ENCODE data around the gene BCL6B.
"Not testable (repeated sequence)": the region's sequence is repeated elsewhere in the genome, so short reads cannot be mapped to it uniquely, and the experiment has no call there.

The BCL6B gene

DNA sequence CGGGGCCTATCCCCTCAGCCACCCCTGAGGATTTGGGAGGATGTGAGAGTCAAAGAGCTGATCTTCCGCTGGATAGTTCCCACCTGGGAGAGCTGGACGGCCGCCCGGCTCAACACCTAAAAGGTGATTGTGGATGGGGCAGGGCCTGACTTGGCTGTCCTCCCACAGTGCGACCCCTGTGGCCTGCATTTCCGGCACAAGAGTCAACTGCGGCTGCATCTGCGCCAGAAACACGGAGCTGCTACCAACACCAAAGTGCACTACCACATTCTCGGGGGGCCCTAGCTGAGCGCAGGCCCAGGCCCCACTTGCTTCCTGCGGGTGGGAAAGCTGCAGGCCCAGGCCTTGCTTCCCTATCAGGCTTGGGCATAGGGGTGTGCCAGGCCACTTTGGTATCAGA lies 4.5 kb downstream of the BCL6B start:
- DNase-seq (ENCODE audit: low read depth): no peak

DNA sequence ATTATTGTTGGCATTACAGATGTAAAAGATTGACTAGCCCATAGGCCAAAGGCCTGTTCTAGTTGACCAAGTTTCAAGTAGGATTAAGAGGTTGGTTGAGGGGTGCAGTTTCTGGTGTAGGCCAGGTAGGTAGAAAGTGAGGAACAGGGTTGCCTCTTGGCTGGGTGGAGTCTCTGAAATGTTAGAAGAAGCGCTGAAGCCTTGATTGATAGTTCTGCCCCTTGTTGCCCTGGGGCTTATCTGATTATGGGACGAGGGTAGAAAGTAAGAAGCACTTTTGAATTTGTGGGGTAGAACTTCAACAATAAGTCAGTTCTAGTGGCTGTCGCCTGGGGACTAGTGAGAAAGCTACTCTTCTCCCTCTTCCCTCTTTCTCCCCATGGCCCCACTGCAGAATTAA lies 6.2 kb downstream of the BCL6B start:
- DNase-seq (ENCODE audit: low read depth): no peak

DNA sequence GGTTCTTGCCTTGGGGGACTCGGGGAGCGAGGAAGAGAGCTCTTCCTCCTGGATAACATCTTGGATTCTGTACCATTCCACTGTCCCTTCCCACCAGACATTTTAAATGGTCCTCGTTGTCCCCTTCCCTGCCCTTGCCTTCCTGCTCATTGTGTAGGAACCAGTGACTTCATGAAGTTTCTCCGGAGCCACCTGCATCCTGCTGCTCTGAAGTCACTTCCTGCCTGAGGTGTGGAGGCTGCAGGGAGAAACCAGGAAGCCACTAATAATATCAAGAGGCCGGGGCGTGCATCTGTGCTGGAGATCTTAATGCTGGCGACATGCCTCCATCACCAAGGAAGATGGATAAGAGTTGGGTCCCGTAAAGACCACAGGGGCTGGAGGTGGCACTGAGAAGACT lies 6.8 kb downstream of the BCL6B start:
- no peak for DNase-seq (ENCODE audit: low read depth)

DNA sequence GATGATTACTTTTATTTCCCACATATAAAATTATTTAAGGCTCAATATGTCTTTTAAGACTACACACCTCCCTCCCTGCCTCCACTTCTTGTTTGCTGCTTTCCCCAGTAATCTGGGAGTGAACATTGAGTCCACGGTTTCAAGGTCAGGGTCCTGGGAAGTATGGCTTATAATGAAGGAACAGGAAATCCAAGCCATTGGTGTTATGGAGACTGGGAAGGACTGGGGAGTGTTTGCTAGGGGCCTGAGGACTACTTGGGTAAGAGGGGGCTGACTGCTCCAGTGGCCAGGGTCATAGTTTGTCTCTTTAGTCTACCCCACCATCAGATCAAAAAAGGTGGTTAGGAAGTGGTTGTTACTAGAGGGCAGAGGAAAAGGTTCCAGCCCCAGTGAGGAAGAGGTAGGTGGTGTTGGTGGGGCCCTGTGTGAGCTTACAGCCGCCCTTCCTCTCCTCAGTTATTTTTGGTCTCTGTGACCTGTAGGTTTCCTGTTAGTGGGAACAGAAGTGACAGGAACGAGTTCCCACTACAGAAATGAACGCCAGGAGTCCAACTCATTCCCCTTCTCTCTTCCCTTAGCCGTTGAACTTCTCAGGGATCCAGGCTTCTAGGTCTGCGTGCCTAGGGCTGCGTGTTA lies 12.2 kb downstream of the BCL6B start:
- no peak for DNase-seq (ENCODE audit: low read depth)

DNA sequence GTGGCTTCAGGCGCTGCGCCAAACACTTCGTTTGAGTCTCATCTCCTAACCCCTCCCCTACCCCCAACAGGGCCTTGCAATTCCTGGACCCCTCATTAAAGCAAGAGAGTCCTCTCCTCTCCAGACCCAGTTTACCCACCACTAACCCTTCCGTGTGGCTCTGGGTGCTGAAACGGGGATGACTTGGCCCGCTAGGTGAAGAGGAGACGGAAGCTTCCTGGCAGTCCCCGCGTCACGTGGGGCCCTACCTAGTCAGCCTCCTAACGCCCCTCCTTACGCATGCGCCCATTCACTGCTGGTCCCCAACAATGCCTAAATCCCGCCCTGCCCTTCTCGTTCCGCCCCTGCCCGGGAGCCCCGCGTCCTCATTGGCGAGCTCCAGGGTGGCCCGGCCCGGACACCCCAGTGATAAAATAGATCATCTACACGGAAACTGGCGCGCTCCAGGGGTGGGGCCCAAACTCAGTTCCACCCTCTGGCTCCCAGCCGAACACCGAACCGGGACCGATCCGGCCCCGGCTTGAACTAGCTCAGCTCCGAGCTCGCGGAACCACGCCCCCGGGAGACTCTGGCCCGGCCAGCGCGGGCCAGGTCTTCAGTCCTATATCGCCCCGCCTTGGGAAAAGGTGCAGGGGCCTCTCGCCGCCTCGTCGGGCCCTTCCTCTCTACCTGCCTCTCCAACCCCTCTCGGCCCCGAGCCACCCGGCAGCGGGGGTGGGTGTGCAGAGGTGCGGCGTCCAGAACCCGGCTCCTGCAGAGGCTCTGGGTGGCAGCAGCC lies 12.9 kb downstream of the BCL6B start, which contains the start of gene SLC16A13:
Gene SLC16A13, plus strand, starts transcription at position 425 of the 778 bp plus-strand sequence. CDS start 368 bp downstream, outside the sequence.
- peak; percentile 96 for DNase-seq (ENCODE audit: low read depth)

DNA sequence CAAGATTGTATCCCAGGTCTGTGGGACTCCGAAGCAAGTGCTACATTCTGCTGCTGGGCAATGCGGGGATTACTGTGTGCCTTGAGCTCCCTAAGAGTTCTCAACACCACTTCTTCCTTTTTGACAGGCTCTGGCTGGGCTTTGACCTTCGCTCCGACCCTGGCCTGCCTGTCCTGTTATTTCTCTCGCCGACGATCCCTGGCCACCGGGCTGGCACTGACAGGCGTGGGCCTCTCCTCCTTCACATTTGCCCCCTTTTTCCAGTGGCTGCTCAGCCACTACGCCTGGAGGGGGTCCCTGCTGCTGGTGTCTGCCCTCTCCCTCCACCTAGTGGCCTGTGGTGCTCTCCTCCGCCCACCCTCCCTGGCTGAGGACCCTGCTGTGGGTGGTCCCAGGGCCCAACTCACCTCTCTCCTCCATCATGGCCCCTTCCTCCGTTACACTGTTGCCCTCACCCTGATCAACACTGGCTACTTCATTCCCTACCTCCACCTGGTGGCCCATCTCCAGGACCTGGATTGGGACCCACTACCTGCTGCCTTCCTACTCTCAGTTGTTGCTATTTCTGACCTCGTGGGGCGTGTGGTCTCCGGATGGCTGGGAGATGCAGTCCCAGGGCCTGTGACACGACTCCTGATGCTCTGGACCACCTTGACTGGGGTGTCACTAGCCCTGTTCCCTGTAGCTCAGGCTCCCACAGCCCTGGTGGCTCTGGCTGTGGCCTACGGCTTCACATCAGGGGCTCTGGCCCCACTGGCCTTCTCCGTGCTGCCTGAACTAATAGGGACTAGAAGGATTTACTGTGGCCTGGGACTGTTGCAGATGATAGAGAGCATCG lies 15.4 kb downstream of the BCL6B start:
- no peak for DNase-seq (ENCODE audit: low read depth)

DNA sequence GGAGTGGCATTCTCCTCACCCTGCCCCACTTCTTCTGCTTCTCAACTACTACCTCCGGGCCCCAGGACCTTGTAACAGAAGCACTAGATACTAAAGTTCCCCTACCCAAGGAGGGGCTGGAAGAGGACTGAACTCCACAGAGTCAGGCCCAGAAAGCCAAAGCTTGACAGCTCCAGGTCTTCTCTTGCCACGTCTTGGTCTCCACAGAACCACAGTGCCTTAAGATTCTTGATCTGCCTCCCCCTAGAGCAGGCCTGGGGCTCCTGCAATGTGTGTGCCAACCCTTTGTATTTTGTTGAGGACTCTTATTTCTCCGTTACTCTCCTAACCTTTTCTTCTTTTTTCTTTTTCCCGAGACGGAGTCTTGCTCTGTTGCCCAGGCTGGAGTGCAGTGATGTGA lies 17.0 kb downstream of the BCL6B start:
- DNase-seq (ENCODE audit: low read depth): no peak

DNA sequence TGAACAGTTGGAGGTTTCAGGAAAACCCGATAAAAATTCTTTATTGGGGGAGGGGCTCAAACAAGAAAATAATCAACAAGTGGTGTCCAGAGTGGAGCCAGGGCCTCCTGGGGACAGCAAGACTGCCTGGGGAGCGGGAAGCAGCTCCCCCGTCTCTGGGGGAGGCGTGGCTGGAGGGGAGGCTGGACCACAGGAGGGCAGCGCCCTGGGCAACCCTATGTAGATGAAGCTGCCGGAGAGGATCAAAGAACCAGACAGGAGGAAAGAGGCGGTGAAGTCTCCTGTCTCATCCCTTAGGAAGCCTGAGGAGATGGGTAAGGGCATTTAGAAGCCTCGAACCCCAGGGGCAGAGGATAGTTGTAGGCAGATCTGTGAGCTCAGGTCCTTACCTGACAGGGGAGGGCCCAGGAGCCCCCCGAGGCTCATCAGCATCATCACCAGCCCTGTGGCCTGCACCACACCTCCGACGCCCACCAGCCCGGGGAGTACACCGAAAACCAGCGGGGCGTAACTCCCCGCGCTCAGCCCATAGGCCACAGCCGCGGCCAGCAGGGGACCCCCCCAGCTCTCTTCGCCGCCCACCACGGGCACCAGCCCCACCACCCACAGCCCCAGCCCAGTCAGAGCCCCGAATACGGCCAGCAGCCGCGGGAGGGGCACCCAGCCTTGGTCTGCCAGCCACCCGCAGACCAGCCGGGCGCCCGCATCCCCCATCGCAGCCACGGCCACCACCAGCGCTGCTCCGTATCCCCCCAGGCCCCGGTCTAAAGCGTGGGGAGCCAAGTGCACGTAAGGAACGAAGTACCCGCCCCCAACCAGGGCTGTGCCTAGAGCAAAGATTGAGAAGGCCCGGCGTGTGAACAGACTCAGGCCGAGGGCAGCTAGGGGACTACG lies 19.0 kb downstream of the BCL6B start:
- no peak for DNase-seq (ENCODE audit: low read depth)

DNA sequence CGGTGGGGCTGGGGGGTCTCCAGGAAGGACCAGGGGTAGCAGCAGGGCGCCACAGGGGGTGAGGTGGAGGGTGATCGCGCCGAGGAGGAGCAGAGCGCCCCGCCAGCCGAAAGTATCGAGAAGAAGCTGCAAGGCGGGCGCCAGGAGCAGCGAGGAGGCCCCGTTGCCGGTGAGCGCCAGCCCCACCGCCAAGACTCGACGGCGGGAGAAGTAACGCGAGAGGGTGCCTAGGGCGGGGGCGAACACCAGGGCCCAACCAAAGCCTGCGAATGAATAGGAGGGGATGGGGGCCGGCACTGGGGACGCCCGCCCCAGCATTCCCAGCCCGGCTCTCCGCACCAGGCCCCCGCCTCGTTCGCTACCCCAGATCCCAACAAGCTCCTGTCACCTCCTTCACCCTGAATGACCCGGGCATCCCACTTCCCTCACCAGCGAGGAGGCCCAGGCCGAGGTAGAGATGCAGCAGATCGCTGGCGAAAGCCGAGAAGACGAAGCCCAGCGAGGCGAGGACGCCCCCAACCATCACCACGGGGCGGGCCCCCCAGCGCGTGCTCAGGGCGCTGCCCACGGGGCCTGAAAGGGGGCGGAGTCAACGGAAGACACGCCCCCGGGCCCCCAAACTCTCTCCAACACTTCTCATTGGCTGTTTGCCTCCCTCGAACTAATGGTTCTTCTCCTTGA lies 19.8 kb downstream of the BCL6B start:
- no peak for DNase-seq (ENCODE audit: low read depth)

DNA sequence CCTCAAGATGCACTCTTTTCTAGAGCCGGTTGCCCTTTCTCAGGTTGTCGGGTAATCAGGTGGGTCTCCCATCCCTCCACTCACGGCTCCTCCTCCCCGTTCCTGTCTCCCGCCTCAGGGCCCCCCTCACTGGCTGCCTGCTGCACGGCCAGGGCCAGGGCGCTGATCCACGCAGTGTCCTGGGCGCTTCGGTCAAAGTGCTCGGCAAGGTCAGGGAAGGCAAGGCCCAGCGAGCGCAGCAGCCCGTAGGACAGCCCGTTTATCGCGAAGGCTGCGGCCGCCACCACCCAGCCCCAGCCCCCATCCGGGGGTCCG lies 20.3 kb downstream of the BCL6B start:
- no peak for DNase-seq (ENCODE audit: low read depth)

DNA sequence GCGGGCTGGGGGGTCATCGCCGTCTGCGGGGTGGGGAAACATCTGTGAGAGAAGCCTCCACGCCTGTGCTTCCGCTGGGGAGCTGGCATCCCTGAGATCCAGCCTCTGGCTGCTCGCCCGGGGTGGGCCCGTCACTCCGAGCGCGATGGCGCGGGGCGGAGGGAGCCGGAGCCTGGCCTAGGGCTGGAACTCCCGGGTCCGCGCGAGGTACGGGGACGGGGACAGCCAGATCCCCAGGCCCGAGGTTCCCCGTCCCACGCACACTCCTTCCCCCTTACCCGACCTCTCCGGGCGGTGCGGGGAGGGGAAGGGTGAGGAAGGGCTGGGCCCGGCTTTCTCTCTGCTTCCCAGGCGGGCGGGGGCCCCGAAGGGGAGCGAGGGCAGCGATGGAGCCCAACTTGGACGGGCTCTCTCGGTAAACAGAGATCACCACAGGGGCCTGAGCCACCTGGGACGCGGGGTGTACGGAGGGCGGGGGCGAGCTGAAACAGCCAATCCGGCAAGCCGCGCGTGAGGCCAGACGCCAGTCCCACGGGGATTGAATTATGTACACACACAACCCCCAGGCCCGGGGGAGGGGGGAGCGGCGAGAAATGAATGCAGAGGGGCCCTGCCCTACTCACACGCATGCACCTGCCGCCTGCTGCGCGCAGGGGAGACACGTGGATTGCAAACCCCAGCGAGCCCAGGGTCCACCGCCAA lies 20.8 kb downstream of the BCL6B start, which contains the start of gene SLC16A11:
Gene SLC16A11, minus strand, starts transcription at position 596 of the 702 bp plus-strand sequence. Its CDS starts 579 bp downstream, at position 17.
- no peak for DNase-seq (ENCODE audit: low read depth)

DNA sequence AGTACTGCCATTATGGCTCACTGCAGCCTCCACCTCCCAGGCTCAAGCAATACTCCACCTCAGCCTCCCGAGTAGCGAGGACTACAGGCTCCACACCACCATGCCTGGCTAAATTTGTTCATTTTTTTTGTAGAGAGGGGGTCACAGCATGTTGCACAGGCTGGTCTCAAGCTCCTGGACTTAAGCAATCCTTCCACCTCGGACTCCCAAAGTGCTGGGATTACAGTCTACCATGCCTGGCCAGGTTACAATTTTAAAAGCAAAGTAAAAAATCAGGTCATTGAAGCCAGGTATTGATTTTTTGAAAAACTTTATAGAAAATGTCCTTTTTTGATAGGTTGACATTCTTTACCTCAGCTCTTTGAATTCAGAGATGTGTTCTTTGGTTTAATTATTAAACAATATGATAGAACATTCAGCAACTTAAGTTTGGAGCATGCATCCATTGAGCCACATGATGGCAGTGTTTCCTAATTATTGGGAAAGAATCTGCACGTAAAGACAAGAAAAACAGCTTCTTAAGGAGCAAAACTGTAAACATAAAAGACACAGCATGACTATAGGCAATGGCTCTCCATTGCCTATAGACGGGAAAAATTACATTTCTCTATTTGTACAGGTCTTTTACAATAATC lies 22.8 kb downstream of the BCL6B start:
- no peak for DNase-seq (ENCODE audit: low read depth)

DNA sequence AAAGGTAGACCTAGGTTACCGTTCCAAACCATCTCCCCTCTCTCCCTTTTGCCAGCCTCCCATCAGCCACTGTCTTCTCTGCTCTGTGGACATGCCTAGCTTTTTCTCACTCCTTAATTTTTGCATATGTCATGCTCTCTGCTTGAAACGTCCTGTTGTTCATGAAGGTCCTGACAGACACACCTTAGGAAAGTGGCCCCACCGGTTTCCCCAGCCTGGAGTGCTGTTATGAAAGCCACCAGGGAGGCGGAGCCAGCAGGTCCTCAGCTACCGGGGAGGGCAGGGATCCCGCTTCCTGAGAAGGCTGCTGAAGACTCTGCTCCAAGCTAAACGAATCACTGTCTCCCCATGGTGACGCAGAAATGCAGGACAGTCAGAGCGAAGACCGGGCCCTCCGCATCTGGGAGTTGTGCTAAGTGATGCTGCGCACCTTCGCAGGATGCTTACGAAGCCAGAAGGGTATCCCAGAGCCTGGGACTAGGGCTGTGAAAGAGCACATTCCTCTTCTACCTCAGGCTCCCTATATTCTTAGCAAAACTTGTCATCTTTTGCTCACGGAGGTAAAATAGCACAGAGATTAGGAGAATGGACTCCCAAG lies 23.4 kb downstream of the BCL6B start:
- DNase-seq (ENCODE audit: low read depth): no peak

DNA sequence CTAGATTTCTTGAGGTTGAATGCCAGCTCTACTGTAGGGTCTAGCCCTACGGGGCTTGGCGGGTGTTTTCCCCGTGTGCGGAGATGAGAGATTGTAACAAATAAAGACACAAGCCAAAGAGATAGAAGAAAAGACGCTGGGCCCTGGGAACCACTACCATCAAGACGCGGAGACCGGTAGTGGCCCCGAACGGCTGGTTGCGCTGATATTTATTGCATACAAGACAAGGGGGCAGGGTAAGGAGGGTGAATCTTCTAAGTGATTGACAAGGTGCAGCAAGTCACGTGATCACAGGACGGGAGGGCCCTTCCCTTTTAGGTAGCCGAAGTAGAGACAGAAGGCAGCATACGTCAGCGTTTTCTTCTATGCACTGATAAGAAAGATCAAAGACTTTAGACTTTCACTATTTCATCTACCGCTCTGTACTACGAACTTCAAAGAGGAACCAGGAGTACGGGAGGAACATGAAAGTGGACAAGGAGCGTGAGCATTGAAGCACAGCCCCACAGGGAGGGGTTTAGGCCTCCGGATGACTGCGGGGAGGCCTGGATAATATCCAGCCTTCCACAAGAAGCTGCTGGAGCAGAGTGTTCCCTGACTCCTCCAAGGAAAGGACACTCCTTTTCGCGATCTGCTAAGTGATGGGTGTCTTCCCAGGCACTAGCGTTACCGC lies 24.0 kb downstream of the BCL6B start:
- DNase-seq (ENCODE audit: low read depth): not testable (repeated sequence)

DNA sequence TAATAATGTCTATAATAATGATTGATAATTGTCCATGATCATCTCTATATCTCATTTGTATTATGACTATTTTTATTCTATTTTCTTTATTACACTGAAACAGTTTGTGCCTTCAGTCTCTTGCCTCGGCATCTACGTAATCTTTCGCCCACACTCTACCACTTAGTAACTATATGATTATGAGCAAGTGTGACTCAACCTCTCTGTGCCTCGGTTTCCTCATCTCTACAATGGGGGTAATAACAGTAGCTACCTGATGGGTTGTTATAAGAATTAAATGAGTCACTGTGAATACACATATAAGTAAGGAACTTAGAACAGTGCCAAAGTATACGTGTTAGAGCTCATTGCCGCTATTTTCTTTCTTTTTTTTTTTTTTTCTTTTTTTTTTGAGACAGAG lies 24.7 kb downstream of the BCL6B start:
- DNase-seq (ENCODE audit: low read depth): no peak

DNA sequence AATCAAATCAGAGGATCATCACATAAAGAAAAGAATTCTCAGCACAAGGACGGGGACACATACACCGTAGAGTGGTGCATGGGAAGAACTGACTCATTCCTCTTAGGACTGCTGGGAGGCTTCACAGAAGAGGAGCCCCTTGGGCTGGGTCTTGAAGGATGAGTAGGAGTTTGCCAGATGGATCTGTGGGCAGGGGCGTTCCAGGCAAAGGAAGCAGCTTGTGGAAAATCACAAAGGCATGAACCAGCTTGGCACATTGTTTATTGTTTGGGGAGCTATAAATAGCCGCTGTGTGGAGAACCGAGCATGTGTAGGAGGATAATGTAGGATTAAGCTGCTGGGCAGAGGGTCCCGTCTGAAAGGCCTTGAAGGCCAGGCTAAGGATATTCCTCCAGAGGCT lies 26.1 kb downstream of the BCL6B start:
- DNase-seq (ENCODE audit: low read depth): no peak

DNA sequence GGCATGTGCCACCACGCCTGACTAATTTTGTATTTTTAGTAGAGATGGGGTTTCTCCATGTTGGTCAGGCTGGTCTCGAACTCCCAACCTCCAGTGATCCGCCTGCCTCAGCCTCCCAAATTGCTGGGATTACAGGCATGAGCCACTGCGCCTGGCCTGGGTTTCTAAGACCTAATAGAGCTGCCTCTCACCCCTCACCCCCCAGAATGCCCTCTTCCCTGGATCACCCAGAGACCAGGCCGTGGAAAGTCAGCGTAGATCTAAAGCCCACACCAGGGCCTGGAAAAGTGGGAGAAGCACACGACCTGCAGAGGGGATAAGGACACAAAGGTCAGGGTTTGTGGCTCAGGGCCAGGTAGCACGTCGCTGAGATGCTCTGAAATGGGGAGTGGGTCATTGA lies 27.7 kb downstream of the BCL6B start:
- not testable (repeated sequence) for DNase-seq (ENCODE audit: low read depth)

DNA sequence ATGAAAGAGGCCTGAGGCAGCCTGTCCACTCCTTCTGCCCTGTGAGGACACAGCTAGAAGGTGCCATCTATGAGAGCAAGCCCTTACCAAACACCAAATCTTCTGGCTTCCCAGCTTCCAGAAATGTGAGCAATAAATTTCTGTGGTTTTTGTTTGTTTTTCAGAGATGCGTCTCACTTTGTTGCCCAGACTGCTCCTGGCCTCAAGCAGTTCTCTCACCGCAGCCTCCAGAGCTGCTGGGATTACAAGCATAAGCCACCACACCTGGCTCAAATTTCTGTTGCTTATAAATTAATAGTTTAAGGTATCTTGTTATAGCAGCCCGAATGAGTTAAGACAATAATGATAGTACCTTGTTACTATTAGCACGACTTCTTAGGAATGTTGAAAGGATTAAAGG lies 33.5 kb downstream of the BCL6B start:
- no peak for DNase-seq (ENCODE audit: low read depth)

DNA sequence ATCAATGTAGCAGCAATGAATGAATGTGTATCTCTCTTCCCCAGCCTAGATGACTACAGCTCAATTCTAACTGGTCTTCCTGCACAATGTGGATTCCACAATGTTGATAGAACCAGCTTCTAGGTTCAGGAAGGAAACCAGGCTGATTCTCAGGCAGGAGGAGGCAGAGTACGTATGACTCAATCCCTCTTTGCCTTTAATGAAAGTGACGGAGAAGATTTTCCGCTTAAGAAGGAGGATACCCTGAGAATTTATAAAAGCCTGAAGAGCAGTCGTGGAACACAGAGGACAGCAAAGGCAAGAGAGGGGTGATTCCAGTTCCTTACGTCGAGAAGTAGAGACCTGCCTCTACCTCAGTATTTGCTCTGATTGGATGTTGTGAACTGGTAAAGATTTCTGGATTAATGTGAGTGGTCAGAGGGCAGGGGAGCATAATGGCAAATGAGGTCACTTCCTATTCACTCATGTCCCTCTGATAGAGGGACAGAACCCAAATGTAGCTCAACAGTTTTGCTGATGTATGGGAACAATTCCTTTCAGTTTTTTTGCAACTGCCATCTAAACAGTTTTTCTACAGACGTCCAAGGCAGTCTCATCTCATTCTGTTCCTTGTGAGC lies 36.1 kb downstream of the BCL6B start:
- DNase-seq (ENCODE audit: low read depth): no peak
